Measurements from ENCODE around the gene CBLB.

GRCh38 chr3:105745046-105745445 lies 123.8 kb downstream of the CBLB start:
- TF ChIP-seq CTCF (IDR thresholded peaks at IDR 0.05) = no peak
- TF ChIP-seq POLR2AphosphoS5 (IDR thresholded peaks at IDR 0.05) = no peak

Data from prostate gland (tissue), 2 donors.